B cell (primary cell): ENCODE results near the gene DAB2IP. TPM values are rescaled to one million over a fixed set of nuclear protein-coding genes. Genes with fewer than 3 reads are reported as not detected.

Experiments used
- ATAC-seq: fragments of 200-7000 bp; cut with Tn5 transposase; one replicate; pipeline ENCODE4 v1.10.0; 2021; ENCODE audit warnings: low read depth, mild to moderate bottlenecking, moderate number of reproducible peaks, moderate library complexity
- CTCF ChIA-PET: fragments of 350-600 bp; sonication (Branson Sonifier 250); formaldehyde crosslinking; loops from one replicate; lab custom pipeline; 2021; ENCODE audit warnings: antibody characterized with exemption, inconsistent platforms; lab: Charles Lee
- POLR2A ChIA-PET: fragments of 350-600 bp; sonication (Branson Sonifier 250); formaldehyde crosslinking; loops from one replicate; lab custom pipeline; 2021; ENCODE audit warnings: antibody characterized with exemption; lab: Charles Lee
- DNase-seq: peaks from one replicate; pipeline ENCODE4 v3.0.0; 2013
- H2AFZ ChIP-seq: 2 replicates; pipeline ENCODE4 v1.6.1; 2012; ENCODE audit warnings: mild to moderate bottlenecking, low read depth, low read length; ENCODE audit not compliant: insufficient read depth, poor library complexity, severe bottlenecking
- H3K27ac ChIP-seq, 2 donors: 1 replicate in 1 of 2; 2 replicates in 1 of 2; pipeline ENCODE4 v1.5.1; 2012 to 2013; ENCODE audit warnings: low read length in 2 of 2, mild to moderate bottlenecking in 2 of 2, moderate library complexity in 1 of 2
- H3K27me3 ChIP-seq, 4 experiments: fragments of 200-600 bp in 1 of 4; sonication (generic) in 1 of 4; replicated peaks in 1 of 4; 1 replicate in 2 of 4; 2 replicates in 2 of 4; pipeline versions ENCODE4 v1.6.1 to v1.7.0; 2013 to 2016; ENCODE audit warnings: low read length in 3 of 4, mild to moderate bottlenecking in 2 of 4, mixed read lengths in 1 of 4, moderate library complexity in 1 of 4; ENCODE audit not compliant: insufficient read depth in 4 of 4, control insufficient read depth in 3 of 4; ENCODE audit errors: control extremely low read depth in 1 of 4
- H3K36me3 ChIP-seq, 2 experiments: replicated peaks in 1 of 2; 1 replicate in 1 of 2; 2 replicates in 1 of 2; pipeline versions ENCODE4 v1.6.1 to v1.7.1; 2013; ENCODE audit warnings: low read length in 1 of 2; ENCODE audit not compliant: insufficient read depth in 2 of 2, control insufficient read depth in 1 of 2; ENCODE audit errors: control extremely low read depth in 1 of 2, extremely low read depth in 1 of 2
- H3K4me1 ChIP-seq, 2 donors: fragments of 200-600 bp in 1 of 2; sonication (generic) in 1 of 2; 1 replicate in 1 of 2; 2 replicates in 1 of 2; pipeline versions ENCODE4 v1.5.1 to v1.6.1; 2013 to 2017; ENCODE audit warnings: low read length in 2 of 2; ENCODE audit not compliant: control insufficient read depth in 2 of 2, insufficient read depth in 2 of 2
- H3K4me2 ChIP-seq: replicated peaks from 2 replicates; pipeline ENCODE3; 2012; ENCODE audit warnings: mild to moderate bottlenecking, low read depth, low read length; ENCODE audit not compliant: poor library complexity, severe bottlenecking
- H3K4me3 ChIP-seq, 5 experiments: fragments of 200-600 bp in 1 of 5; sonication (generic) in 1 of 5; 1 replicate in 3 of 5; 2 replicates in 2 of 5; pipeline versions ENCODE4 v1.5.1 to v1.7.0; 2011 to 2016; ENCODE audit warnings: low read length in 4 of 5, mild to moderate bottlenecking in 4 of 5, low read depth in 2 of 5, control low read depth in 1 of 5, moderate library complexity in 1 of 5; ENCODE audit not compliant: insufficient read depth in 1 of 5; ENCODE audit errors: control extremely low read depth in 1 of 5, extremely low read depth in 1 of 5
- H3K79me2 ChIP-seq: fragments of 200-600 bp; sonication (generic); one replicate; pipeline ENCODE4 v1.6.0; 2016; ENCODE audit warnings: low read length; ENCODE audit not compliant: control insufficient read depth, insufficient read depth
- H3K9ac ChIP-seq: fragments of 200-600 bp; sonication (generic); 2 replicates; pipeline ENCODE4 v1.6.1; 2017; ENCODE audit warnings: mild to moderate bottlenecking, low read length, moderate library complexity
- H3K9me3 ChIP-seq, 3 donors: one replicate each; pipeline versions ENCODE4 v1.6.1 to v1.7.1; 2013; ENCODE audit warnings: low read length in 2 of 3; ENCODE audit not compliant: control insufficient read depth in 2 of 3, insufficient read depth in 1 of 3; ENCODE audit errors: control extremely low read depth in 1 of 3
- H4K20me1 ChIP-seq: 2 replicates; pipeline ENCODE4 v1.6.0; 2012; ENCODE audit warnings: mild to moderate bottlenecking, low read length; ENCODE audit not compliant: insufficient read depth, control insufficient read depth, poor library complexity, severe bottlenecking
- H3K27ac Mint-ChIP-seq: one replicate; pipeline ENCODE4 v1.8.0; 2021; ENCODE audit warnings: mixed read lengths
- H3K27me3 Mint-ChIP-seq: one replicate; pipeline ENCODE4 v1.8.0; 2021; ENCODE audit warnings: mixed read lengths
- H3K4me1 Mint-ChIP-seq: one replicate; pipeline ENCODE4 v1.8.0; 2021; ENCODE audit warnings: mixed read lengths
- H3K4me3 Mint-ChIP-seq: one replicate; pipeline ENCODE4 v1.8.0; 2021; ENCODE audit warnings: mixed read lengths
- H3K9me3 Mint-ChIP-seq: one replicate; pipeline ENCODE4 v1.8.0; 2022; ENCODE audit warnings: mixed read lengths; ENCODE audit not compliant: insufficient read depth
- EZH2 ChIP-seq: IDR thresholded peaks from 2 replicates; pipeline ENCODE4 v1.6.1; 2012; ENCODE audit warnings: borderline replicate concordance, low read depth, mild to moderate bottlenecking, moderate library complexity, low read length; ENCODE audit not compliant: insufficient read depth, poor library complexity, severe bottlenecking
- WGBS: methylation state at CpG from one replicate; pipeline ENCODE4 v1.1.5; 2013; ENCODE audit warnings: missing lambda C conversion rate; ENCODE audit not compliant: insufficient coverage; 5-methylcytosine and 5-hydroxymethylcytosine counted together
- intact Hi-C: fragments of 100-400 bp; cut with micrococcal nuclease; formaldehyde crosslinking; loops from one replicate; pipeline ENCODE4 v1.10.0; 2022
- polyA plus RNA-seq: library from polyadenylated mRNA; depleted of rRNA; stranded (reverse); fragments of >200 nt; gene quantifications from 2 replicates; pipeline ENCODE4 v1.2.3, GENCODE V29; 2012
- total RNA-seq, 2 donors: library from RNA; stranded (reverse); fragments of 120-200 nt in 1 of 2; gene quantifications; 1 replicate in 1 of 2; 2 replicates in 1 of 2; pipeline versions ENCODE4 v1.2.3 to v1.2.4, GENCODE V29; 2013 to 2022
- TF ChIP-seq, protein P1 (sequence below): fragments of 200-600 bp; IDR thresholded peaks from one replicate; pipeline ENCODE4 v1.8.0; 2022; ENCODE audit warnings: antibody characterized with exemption, mild to moderate bottlenecking

DAB2IP gene
- total and polyA plus RNA-seq, 2 donors (not counting 1 experiment from before 2014, with no cell fraction given): 1.1 to 3.9 TPM

DNA sequence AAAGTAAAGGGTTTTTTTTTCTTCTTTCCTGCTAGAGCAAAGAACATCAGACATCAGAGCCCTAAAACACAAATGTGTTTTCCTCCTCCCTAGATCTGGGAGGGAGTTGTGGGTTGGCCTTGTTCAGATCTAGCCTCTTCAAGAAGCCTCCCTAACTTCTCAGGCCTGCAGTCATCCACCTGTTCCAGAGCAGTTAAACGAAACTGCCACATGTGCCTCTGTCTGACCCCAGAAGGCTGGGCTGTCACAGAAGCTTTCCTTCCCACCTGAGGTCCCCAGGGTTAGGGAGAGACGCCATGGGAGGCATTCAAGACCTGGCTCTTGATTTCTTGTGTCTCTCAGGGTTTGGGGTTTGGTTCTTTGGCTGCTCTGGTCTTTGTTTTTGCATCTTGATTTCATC, 87.0 kb downstream of the DAB2IP start:
- Mint-ChIP-seq H3K9me3 (no peaks in the 10 kb centered on the region), H3K4me1 (peaks cover 19% of the 10 kb centered on the region), H3K27ac (no peak overlapping the region), H3K4me3 (no peak overlapping the region), H3K27me3 (peaks cover 24% of the 10 kb centered on the region)
- Histone ChIP-seq H3K4me3 (no peak overlapping the region), H3K79me2 (no peaks in the 10 kb centered on the region), H3K9me3 (no peaks in the 10 kb centered on the region), H2AFZ (no peak overlapping the region), H3K4me1 (peaks cover 7 to 11% of the 10 kb centered on the region in 2 donors), H3K4me2 (no peak overlapping the region), H3K27me3 (peaks cover 0 to 32% (median 12%) of the 10 kb centered on the region in 4 experiments), H3K9ac (no peak overlapping the region), H3K36me3 (no peaks in the 10 kb centered on the region), H4K20me1 (no peaks in the 10 kb centered on the region), H3K27ac (no peak overlapping the region)
- ChIA-PET POLR2A (no interaction called here), CTCF (interaction anchor here (0.5 to 0.8 kb wide), 2 partner anchors 44 to 1276 kb away, joined by 3 read pairs; no protein-coding TSS in a partner anchor)
- 43% methylated on average over 2 of the region's 2 CpGs for whole genome bisulfite sequencing
- ATAC-seq (no peak), DNase-seq (no peak)
- TF ChIP-seq, protein P1, sequence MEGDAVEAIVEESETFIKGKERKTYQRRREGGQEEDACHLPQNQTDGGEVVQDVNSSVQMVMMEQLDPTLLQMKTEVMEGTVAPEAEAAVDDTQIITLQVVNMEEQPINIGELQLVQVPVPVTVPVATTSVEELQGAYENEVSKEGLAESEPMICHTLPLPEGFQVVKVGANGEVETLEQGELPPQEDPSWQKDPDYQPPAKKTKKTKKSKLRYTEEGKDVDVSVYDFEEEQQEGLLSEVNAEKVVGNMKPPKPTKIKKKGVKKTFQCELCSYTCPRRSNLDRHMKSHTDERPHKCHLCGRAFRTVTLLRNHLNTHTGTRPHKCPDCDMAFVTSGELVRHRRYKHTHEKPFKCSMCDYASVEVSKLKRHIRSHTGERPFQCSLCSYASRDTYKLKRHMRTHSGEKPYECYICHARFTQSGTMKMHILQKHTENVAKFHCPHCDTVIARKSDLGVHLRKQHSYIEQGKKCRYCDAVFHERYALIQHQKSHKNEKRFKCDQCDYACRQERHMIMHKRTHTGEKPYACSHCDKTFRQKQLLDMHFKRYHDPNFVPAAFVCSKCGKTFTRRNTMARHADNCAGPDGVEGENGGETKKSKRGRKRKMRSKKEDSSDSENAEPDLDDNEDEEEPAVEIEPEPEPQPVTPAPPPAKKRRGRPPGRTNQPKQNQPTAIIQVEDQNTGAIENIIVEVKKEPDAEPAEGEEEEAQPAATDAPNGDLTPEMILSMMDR: no peak
- no peak for TF ChIP-seq EZH2
- intact Hi-C loops: no loop called here

DNA sequence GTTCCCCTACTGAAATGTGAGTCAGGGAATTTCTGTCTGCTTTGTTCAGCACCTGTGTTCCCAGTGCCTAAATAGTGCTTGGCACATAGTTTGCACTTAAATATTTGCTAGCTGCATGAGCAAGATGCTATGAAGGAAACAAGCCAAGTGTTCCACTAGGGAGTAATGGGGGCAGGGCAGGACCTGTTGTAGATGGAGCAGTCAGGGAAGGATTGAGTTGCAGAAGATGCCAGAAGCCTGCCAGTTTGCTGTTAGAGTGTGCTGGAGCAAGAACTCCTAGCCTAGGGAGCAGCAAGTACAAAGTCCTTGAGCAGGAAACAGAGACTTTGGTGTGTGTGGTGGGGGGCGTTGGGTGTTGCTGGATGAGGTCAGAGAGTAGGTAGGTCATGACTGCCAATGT, 87.5 kb downstream of the DAB2IP start:
- no peak overlapping the region for H2AFZ ChIP-seq
- H3K9me3 ChIP-seq: no peaks in the 10 kb centered on the region
- TF ChIP-seq, protein P1: no peak
- TF ChIP-seq EZH2: no peak
- no peak overlapping the region for H3K27ac ChIP-seq
- peaks cover 19% of the 10 kb centered on the region for H3K4me1 Mint-ChIP-seq
- H3K27ac Mint-ChIP-seq: no peak overlapping the region
- POLR2A ChIA-PET: no interaction called here
- no peak overlapping the region for H3K4me2 ChIP-seq
- no peaks in the 10 kb centered on the region for H3K36me3 ChIP-seq
- no peaks in the 10 kb centered on the region for H4K20me1 ChIP-seq
- intact Hi-C loops: no loop called here
- H3K27me3 ChIP-seq: peaks cover 0 to 34% (median 12%) of the 10 kb centered on the region in 4 experiments
- DNase-seq (no peak), ATAC-seq (no peak)
- H3K9me3 Mint-ChIP-seq: no peaks in the 10 kb centered on the region
- no peak overlapping the region for H3K4me3 Mint-ChIP-seq
- H3K4me1 ChIP-seq: peaks cover 7 to 11% of the 10 kb centered on the region in 2 donors
- WGBS: 78% methylated on average over 1 of the region's 1 CpG
- CTCF ChIA-PET: interaction anchor here (0.8 to 1.1 kb wide), 2 partner anchors 45 to 251 kb away, joined by 3 read pairs; no protein-coding TSS in a partner anchor
- no peak overlapping the region for H3K4me3 ChIP-seq
- peaks cover 22% of the 10 kb centered on the region for H3K27me3 Mint-ChIP-seq
- no peak overlapping the region for H3K9ac ChIP-seq
- no peaks in the 10 kb centered on the region for H3K79me2 ChIP-seq
